Neural progenitor cell (in vitro differentiated cells): Measurements from ENCODE around the gene LYRM7.

Experiments used
- EZH2 ChIP-seq: fragments of 200-600 bp; sonication (generic); IDR thresholded peaks from 2 replicates; pipeline ENCODE4 v1.6.1; 2017; ENCODE audit warnings: antibody characterized with exemption, mild to moderate bottlenecking, moderate library complexity
- EZH2phosphoT487 ChIP-seq: fragments of 200-600 bp; sonication (generic); IDR thresholded peaks from 2 replicates; pipeline ENCODE4 v1.6.1; 2017; ENCODE audit warnings: antibody characterized with exemption
- TF ChIP-seq, protein P1 (sequence below): fragments of 200-600 bp; sonication (generic); IDR thresholded peaks from 2 replicates; pipeline ENCODE4 v1.5.1; 2017; ENCODE audit warnings: antibody characterized with exemption, mild to moderate bottlenecking

GRCh38 chr5:131164191-131165118, 6.3 kb upstream of the LYRM7 start:
- TF ChIP-seq, protein P1, sequence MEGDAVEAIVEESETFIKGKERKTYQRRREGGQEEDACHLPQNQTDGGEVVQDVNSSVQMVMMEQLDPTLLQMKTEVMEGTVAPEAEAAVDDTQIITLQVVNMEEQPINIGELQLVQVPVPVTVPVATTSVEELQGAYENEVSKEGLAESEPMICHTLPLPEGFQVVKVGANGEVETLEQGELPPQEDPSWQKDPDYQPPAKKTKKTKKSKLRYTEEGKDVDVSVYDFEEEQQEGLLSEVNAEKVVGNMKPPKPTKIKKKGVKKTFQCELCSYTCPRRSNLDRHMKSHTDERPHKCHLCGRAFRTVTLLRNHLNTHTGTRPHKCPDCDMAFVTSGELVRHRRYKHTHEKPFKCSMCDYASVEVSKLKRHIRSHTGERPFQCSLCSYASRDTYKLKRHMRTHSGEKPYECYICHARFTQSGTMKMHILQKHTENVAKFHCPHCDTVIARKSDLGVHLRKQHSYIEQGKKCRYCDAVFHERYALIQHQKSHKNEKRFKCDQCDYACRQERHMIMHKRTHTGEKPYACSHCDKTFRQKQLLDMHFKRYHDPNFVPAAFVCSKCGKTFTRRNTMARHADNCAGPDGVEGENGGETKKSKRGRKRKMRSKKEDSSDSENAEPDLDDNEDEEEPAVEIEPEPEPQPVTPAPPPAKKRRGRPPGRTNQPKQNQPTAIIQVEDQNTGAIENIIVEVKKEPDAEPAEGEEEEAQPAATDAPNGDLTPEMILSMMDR, result peak; percentile 9
- TF ChIP-seq EZH2phosphoT487 (no peak), EZH2 (peak; percentile 4)
